ENCODE data around the gene TMEM33.

The TMEM33 gene

GRCh38 chr4:41939016-41939626 is 3.9 kb downstream of the TMEM33 start:
- DNase-seq (ENCODE audit: low spot score): no peak

DNA sequence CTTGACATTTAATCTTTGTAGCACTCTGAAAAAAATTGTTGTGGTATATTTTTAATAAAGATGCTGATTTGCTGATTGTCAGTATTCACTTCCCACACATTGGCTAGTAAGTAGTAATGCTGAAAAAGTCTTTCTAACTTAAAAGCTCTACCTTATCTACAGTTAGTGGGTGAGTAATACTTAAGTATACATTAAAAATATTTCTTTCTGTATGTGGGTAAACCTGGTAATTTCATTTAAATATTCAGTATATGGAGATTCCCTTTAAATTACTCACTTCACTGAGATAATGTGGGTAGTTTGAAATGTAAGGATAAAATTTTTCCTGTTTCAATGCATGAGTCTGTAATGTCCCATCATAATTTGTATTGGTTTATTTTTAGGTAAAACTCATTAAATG is 5.6 kb downstream of the TMEM33 start:
- DNase-seq (ENCODE audit: low spot score): no peak

GRCh38 chr4:41943506-41943905 is 8.3 kb downstream of the TMEM33 start:
- no peak for DNase-seq (ENCODE audit: low spot score)

- no peak for DNase-seq (ENCODE audit: low spot score)
Measured at GRCh38 chr4:41944089-41944488, 8.9 kb downstream of the TMEM33 start.

GRCh38 chr4:41949531-41949930 is 14.3 kb downstream of the TMEM33 start:
- DNase-seq (ENCODE audit: low spot score): no peak

DNA sequence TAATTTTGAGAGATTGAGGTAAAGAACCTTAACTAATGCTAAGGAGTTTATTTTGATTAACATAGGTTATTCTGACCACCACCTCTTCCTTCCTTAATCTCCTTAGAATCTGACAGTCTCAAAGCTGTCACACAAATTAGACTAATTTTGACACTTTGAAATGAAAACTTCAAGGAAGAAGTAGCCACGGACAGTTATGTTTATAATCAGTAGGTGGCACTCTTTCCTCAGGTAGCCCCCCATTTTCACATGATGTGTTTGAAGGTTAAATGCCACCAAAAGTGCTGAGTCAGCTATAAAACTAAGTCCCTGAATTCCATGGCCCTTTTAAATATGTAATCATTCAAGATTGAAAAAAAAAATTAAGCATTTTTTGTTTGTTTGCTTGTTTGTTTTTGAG is 22.4 kb downstream of the TMEM33 start:
- DNase-seq (ENCODE audit: low spot score): peak; percentile 51

DNA sequence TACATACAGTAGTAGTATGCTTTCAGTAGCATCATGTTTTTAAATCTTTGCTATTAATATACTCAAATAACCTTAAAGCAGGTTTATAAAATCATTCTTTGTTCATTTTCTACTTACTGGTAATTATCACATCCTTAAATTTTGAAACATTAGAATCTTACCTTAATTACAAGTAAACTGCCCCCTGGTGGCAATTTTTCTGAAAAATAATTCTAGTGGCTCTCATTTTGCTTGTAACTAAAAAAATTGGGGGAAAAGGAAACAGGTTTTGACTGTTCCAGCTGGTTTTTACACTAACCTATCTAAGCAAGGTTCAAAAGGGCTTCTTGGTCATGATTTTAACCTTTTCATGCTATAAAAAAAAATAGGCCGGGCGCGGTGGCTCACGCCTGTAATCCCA is 27.9 kb downstream of the TMEM33 start:
- DNase-seq (ENCODE audit: low spot score): peak; percentile 7

DNA sequence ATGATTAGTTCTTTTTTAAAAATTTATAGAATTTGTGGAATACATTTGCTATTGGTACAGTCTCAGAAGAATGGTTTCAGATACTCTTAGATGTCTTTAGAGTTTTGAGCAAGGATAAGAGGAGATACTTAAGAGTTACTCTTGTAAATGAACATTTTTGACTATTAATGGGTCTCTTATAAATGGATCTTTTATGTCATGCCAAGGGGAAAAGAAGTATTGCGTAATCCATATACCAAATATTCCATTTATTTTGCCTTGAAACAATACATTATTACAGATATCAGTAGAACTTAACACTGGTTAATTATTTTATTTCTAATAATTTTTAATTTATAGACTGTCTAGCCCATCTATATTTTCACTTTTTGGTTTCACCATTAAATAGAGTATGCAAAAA is 29.2 kb downstream of the TMEM33 start:
- DNase-seq (ENCODE audit: low spot score): no peak

DNA sequence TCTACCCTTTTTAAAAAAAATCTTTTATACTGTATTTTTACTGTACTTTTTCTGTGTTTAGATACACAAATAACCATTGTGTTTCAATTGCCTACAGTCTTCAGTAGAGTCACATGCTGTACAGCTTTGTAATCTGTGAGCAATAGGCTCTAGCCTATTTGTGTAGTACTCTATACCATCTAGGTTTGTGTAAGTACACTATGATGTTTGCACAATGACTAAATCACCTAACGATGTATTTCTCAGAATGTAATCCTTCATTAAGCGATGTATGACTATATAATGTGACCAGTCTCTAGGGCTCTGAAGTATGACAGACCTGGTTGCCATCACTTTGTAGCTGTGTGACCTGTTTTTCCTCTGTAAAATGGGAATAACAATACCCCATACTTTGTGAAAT is 32.2 kb downstream of the TMEM33 start:
- no peak for DNase-seq (ENCODE audit: low spot score)

DNA sequence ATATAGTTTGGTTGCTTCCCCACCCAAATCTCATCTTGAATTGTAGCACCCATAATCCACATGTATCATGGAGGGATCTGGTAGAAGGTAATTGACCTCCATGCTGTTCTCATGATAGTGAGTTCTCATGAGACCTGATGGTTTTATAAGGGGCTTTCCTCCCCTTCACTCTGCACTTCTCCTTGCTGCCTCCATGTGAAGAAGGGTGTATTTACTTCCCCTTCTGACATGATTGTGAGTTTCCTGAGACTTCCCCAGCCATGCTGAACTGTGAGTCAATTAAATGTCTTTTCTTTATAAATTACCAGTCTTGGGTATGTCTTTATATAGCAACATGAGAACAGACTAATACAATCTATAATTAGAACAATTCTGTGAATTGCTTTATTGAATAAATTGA is 34.4 kb downstream of the TMEM33 start:
- DNase-seq (ENCODE audit: low spot score): no peak

- DNase-seq (ENCODE audit: low spot score): no peak
Measured at GRCh38 chr4:41975341-41975740, 40.1 kb downstream of the TMEM33 start.

GRCh38 chr4:41976775-41977516 is 41.7 kb downstream of the TMEM33 start:
- DNase-seq (ENCODE audit: low spot score): no peak

DNA sequence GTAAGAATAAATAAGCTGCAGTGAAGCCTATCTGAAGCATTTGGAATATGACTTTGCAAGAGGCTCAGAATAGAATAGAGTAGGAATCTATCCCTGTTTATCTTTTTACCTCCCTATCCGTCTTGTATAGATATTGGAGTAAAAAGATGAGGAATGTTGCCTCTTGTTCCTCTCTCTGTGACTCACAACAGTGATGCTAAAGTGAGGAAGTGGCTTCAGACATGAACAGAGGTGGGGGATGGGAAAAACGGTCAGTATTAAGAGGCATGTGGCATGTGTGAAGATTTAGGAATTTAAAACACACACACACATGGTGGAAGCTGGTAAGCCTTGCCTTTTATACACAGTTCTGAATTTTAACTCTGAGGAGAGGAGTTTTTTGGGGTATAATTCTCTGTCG is 42.5 kb downstream of the TMEM33 start:
- peak; percentile 55 for DNase-seq (ENCODE audit: low spot score)

GRCh38 chr4:41981456-41981855 is 46.2 kb downstream of the TMEM33 start, which contains the start of gene DCAF4L1:
DCAF4L1 (plus strand) TSS chr4:41981756; CDS start chr4:41981793, 37 bp downstream.
- DNase-seq (ENCODE audit: low spot score): peak; percentile 26

- no peak for DNase-seq (ENCODE audit: low spot score)
Measured at GRCh38 chr4:41982716-41983115, 47.5 kb downstream of the TMEM33 start.

DNA sequence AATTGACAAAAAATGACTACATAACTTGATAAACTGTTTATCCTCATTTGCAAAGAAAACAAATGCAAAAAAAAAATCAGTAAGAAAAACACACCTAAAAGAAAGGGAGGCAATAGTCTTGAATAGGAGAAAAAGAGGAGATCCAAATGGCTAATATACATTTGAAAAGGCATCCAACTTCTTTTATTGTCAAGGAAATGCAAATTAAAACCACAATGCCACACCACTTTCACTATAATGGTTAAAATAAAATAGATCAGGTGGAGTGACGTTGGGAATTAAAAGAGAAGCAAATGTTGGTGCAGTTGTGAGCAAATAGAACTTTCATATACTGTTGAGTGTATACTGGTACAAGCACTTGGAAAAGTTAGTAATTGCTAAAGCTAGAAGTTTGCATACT is 49.9 kb downstream of the TMEM33 start:
- no peak for DNase-seq (ENCODE audit: low spot score)

DNA sequence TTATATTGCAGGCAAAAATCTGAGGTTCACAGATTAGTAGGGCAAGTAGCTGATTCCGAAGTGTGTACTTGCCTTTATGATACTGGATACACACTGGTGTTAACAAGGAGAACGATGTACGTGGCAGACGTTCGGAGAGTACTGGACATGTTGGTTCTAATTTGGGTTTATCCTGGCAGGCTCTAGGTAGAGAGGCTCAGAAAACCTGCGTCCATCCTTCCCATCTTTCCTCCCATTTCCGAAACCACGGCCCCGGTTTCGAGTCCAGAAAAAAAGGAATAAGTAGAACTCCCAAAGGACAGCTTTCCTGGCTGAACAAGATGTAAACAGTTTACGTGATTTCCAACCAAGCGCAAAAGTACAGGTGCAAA is 54.8 kb downstream of the TMEM33 start:
- DNase-seq (ENCODE audit: low spot score): peak; percentile 21

DNA sequence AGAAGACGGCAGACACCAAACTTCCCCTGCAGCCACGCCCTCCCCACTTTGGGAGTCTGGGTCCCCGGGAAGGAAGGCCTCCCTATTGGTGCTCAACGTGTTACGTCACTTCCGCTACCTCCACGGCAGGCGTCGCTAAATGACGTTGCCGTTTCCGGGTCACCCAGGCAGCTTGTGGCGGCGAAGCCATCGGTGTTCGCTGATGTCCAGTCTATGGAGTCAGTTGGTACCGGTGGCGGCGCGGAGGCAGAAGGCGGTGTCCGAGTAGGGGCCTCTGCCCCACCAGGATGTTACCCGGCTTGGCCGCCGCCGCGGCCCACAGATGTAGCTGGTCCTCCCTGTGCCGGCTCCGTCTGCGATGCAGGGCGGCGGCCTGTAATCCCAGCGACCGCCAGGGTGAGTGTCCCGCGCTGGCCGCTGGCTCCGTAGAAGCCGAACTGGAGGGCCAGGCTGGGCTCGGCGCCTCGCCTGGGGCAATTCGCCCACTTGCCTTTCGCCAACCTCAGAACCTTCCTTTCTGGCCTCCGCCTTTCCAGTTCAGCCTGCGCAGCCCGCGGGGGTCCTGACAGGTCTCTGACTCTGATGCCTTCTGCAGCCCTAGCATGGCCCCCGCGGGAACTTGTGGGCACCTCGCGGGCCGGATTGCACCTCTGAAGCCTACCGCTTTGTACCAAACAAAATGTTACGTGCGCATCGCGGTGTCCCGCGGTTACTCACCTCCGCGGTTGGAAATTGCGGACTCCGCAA is 55.3 kb downstream of the TMEM33 start, which contains the start of gene SLC30A9:
SLC30A9 (plus strand) TSS at position 166 of the 747 bp plus-strand sequence; CDS start at position 288, 122 bp downstream.
- DNase-seq (ENCODE audit: low spot score): peak; percentile 93

DNA sequence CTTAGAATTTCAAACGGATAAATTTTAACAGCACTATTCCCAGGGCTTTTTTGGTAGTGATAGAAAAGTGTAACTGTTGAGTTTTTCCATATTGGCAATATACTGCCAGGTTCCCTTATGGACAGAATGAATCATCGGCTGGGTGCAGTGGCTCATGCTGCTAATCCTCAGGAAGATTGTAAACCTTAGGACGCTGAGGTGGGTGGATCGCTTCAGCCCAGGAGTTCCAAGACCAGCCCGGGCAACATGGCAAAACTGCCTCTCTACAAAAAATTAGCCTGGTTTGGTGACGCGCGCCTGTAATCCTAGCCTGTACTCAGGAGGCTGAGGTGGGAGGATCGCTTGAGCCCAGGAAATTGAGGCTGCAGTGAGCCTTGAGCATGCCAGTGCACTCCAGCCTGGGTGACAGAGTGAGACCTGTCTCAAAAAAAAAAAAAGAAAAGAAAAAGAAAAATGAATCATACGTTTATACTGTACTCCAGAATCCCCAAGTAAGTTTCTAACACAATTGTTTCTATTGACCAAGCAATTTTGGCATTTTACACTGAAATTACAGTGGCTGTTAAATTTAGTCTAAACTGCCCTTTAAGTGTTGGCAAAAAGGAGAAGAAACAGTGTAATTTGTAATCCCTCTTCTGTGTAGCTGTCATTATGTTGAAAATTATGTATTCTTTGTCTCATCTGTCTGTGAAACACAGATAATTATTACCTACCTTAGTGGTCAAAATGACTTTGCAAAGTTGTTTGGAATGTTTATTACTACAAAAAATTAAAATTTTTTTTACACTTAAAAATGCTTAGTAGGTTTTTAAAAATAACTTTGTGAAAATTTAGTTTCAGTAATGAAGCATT is 56.9 kb downstream of the TMEM33 start:
- no peak for DNase-seq (ENCODE audit: low spot score)

GRCh38 chr4:41992967-41993857 is 58.0 kb downstream of the TMEM33 start:
- DNase-seq (ENCODE audit: low spot score): no peak

DNA sequence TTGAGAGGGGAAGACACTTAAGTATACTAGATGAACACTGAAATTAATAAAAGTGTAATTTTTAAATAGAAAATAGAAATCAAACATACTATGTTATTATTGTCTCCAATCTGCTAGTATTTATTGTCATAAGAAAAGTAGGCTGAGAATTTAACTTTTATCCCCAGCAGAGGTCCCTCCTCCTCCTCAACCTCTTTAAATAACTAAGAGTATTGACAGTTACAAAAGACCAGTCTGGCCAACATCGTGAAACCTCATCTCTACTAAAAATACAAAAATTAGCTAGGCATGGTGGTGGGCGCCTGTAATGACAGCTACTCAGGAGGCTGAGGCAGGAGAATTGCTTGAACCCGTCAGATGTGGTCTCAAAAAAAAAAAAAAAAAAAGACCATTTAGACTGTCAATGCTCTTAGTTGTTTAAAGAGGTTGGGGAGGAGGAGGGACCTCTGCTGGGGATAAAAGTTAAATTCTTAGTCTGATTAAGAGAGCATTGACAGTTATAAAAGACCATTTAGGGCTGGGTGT is 59.3 kb downstream of the TMEM33 start:
- no peak for DNase-seq (ENCODE audit: low spot score)

Measured in kidney capillary endothelial cell (primary cell).